Calu3 (cell line): ENCODE measurements around the gene TLCD2. TPM values are rescaled to one million over a fixed set of nuclear protein-coding genes. Genes with fewer than 3 reads are reported as not detected.

Source experiments
- BruUV-seq: library from RNA; stranded (reverse); fragments of 400-500 nt; replicated peaks from 2 replicates; lab custom pipeline; 2021; lab: Mats Ljungman, UMichigan
- CTCF ChIA-PET: fragments of 300-600 bp; sonication (Branson Sonifier 250); formaldehyde crosslinking; loops from one replicate; lab custom pipeline; 2022; ENCODE audit warnings: antibody characterized with exemption; lab: Charles Lee
- DNase-seq: peaks from one replicate; pipeline ENCODE4 v3.0.0; 2022
- H3K27ac Mint-ChIP-seq: one replicate; pipeline ENCODE4 v1.8.0; 2022; ENCODE audit warnings: mixed read lengths; ENCODE audit not compliant: unreplicated experiment
- H3K27me3 Mint-ChIP-seq: one replicate; pipeline ENCODE4 v1.8.0; 2022; ENCODE audit warnings: mixed read lengths; ENCODE audit not compliant: unreplicated experiment
- H3K36me3 Mint-ChIP-seq: one replicate; pipeline ENCODE4 v1.8.0; 2022; ENCODE audit warnings: mild to moderate bottlenecking, moderate library complexity, mixed read lengths; ENCODE audit not compliant: insufficient read depth, unreplicated experiment
- H3K4me1 Mint-ChIP-seq: one replicate; pipeline ENCODE4 v1.8.0; 2022; ENCODE audit warnings: mild to moderate bottlenecking, low read depth, mixed read lengths; ENCODE audit not compliant: unreplicated experiment
- H3K4me3 Mint-ChIP-seq: one replicate; pipeline ENCODE4 v1.8.0; 2022; ENCODE audit warnings: mild to moderate bottlenecking, low read depth, moderate library complexity, mixed read lengths; ENCODE audit not compliant: unreplicated experiment
- H3K9me3 Mint-ChIP-seq: one replicate; pipeline ENCODE4 v1.8.0; 2022; ENCODE audit warnings: low read depth, mixed read lengths; ENCODE audit not compliant: unreplicated experiment
- intact Hi-C: fragments of 100-400 bp; cut with micrococcal nuclease; formaldehyde crosslinking; loops from one replicate; pipeline ENCODE4 v1.10.0; 2022; ENCODE audit not compliant: unreplicated experiment
- total RNA-seq: library from RNA; stranded (reverse); gene quantifications from 2 replicates; pipeline ENCODE4 v1.2.3, GENCODE V29; 2022
- TF ChIP-seq, protein P1 (sequence below): fragments of 200-600 bp; IDR thresholded peaks from one replicate; pipeline ENCODE4 v1.8.0; 2022; ENCODE audit warnings: antibody characterized with exemption; ENCODE audit not compliant: unreplicated experiment

Gene TLCD2
- total RNA-seq, 1 experiment from 2014 or later = 5.9 TPM

DNA sequence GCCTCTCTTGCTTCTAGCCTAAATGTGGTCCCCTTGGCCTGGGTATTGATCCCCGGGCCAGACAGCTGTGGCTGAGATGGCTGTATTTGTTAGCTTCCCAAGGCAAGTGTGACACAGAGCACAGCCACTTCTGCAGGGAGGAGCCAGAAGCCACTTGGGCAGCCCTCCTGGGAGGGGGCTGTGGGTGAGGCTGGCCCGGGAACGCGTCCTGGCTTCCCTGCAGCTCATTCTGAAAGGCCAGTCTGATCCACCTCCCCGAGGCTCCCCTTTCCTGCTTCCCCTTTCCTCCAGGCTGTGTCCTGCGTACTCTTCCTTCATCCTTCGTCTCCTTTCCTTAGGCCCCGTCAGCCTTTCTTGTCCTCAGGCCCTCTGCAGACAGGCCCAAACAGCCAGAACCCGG lies 40.5 kb upstream of the TLCD2 start:
- no peak for DNase-seq
- intact Hi-C loops = no loop called here
- no peak overlapping the region for H3K27ac Mint-ChIP-seq
- CTCF ChIA-PET = no interaction called here
- H3K9me3 Mint-ChIP-seq = no peaks in the 10 kb centered on the region
- no peaks in the 10 kb centered on the region for H3K27me3 Mint-ChIP-seq
- H3K4me3 Mint-ChIP-seq = no peak overlapping the region
- no peaks in the 10 kb centered on the region for H3K4me1 Mint-ChIP-seq
- BruUV-seq = no TSS peak
- TF ChIP-seq, protein P1, sequence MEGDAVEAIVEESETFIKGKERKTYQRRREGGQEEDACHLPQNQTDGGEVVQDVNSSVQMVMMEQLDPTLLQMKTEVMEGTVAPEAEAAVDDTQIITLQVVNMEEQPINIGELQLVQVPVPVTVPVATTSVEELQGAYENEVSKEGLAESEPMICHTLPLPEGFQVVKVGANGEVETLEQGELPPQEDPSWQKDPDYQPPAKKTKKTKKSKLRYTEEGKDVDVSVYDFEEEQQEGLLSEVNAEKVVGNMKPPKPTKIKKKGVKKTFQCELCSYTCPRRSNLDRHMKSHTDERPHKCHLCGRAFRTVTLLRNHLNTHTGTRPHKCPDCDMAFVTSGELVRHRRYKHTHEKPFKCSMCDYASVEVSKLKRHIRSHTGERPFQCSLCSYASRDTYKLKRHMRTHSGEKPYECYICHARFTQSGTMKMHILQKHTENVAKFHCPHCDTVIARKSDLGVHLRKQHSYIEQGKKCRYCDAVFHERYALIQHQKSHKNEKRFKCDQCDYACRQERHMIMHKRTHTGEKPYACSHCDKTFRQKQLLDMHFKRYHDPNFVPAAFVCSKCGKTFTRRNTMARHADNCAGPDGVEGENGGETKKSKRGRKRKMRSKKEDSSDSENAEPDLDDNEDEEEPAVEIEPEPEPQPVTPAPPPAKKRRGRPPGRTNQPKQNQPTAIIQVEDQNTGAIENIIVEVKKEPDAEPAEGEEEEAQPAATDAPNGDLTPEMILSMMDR = no peak
- H3K36me3 Mint-ChIP-seq = no peaks in the 10 kb centered on the region

DNA sequence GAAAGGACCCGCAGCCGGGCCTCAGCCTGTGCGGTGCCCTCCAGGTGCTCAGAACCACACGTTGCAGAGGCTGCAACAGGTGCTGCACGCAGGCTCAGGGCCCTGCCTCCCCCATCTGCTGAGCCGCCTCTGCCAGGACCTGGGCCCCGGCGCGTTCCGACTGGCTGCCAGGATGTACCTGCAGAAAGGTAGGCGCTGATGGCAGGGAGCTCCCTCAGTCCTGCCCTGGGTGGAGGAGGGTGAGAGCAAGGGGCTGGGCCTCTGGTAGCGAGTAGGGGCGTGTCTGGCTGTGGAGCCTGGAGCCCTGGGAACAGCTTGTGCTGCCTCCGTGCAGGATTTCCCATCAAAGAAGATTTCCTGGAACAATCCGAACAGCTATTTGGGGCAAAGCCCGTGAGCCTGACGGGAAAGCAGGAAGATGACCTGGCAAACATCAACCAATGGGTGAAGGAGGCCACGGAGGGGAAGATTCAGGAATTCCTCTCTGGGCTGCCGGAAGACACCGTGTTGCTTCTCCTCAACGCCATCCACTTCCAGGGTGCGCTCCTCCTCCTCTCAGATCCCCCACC lies 36.9 kb upstream of the TLCD2 start:
- Mint-ChIP-seq H3K27ac (no peak overlapping the region), H3K9me3 (no peaks in the 10 kb centered on the region), H3K4me3 (no peak overlapping the region), H3K4me1 (no peaks in the 10 kb centered on the region), H3K36me3 (no peaks in the 10 kb centered on the region), H3K27me3 (peaks cover 4% of the 10 kb centered on the region)
- CTCF ChIA-PET = interaction anchor here (0.7 kb wide), 1 partner anchor 21 kb away, joined by 4 read pairs; no protein-coding TSS in a partner anchor
- intact Hi-C loops = no loop called here
- no peak for DNase-seq
- BruUV-seq = no TSS peak
- TF ChIP-seq, protein P1 = no peak

DNA sequence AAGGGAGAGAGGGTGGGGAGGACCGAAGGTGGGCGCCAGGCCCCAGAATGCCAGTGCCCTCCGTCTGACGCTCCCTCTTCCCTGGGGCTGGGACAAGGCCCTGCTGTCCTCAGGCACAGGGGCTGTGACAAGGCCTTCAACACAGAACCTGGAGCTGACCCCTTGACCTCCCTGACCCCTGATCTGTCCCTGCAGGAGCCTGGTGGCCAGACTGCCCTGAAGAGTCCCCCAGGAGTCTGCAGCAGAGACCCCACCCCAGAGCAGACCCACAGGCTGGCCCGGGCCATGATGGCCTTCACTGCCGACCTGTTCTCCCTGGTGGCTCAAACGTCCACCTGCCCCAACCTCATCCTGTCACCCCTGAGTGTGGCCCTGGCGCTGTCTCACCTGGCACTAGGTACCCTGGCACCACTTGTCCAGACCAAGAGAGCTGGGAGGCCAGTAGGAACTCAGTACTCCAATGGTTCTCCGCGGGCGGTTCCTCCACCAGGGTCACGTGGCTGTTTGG lies 35.4 kb upstream of the TLCD2 start:
- intact Hi-C loops = no loop called here
- TF ChIP-seq, protein P1 = no peak
- CTCF ChIA-PET = no interaction called here
- Mint-ChIP-seq H3K4me1 (no peaks in the 10 kb centered on the region), H3K36me3 (no peaks in the 10 kb centered on the region), H3K9me3 (no peaks in the 10 kb centered on the region), H3K27ac (no peak overlapping the region), H3K4me3 (no peak overlapping the region), H3K27me3 (peaks cover 9% of the 10 kb centered on the region)
- no peak for DNase-seq
- no TSS peak for BruUV-seq

DNA sequence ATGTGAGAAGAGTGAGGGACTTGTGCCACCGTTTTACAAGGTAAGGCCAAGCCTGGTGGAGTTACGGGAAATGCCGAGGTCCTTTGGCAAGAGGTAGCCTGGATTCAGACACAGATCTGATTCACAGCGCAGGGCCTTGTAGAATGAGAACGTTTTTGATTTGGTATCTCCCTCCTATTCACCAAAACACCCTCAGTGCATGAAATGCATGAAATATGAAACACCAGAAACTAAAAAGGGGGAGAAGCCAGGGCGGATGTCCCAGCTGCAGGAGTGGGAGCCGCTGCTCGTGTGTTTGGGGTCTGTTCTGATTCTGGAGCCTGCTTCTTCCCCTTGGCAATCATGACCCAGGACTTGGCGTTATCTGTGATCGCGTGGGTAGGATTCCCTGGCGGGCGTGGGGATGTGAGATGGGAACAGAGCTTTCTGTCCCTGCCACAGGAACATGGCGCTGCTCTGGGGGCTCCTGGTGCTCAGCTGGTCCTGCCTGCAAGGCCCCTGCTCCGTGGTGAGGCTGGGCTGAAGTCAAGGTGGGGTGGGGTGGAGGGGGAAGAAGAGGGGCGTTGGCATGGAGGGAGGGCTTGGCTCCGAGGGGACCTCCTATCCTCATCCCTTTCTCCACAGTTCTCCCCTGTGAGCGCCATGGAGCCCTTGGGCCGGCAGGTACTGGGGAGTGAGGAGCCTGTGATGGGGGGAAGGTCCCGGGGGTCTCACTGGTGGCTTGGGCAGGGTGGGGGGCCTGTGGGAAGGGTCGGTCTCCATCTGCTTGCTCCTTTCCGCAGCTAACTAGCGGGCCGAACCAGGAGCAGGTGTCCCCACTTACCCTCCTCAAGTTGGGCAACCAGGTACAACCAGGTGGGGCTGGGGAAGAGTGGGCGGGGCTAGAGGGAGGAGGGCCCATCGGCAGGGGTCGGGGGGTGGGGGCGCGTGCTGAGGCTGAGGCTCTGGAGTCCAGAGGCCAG lies 34.7 kb upstream of the TLCD2 start:
- DNase-seq = no peak
- BruUV-seq = no TSS peak
- intact Hi-C loops = no loop called here

More for the DNA sequence above, 34.7 kb upstream of the TLCD2 start:
- H3K4me1 Mint-ChIP-seq = no peaks in the 10 kb centered on the region
- H3K36me3 Mint-ChIP-seq = no peaks in the 10 kb centered on the region
- no peak overlapping the region for H3K27ac Mint-ChIP-seq
- CTCF ChIA-PET = interaction anchor here (0.7 kb wide), 1 partner anchor 233 kb away, joined by 3 read pairs; no protein-coding TSS in a partner anchor
- peaks cover 9% of the 10 kb centered on the region for H3K27me3 Mint-ChIP-seq
- H3K9me3 Mint-ChIP-seq = no peaks in the 10 kb centered on the region
- H3K4me3 Mint-ChIP-seq = no peak overlapping the region
- TF ChIP-seq, protein P1 = no peak
